Stomach (tissue), 9 donors: ENCODE data around the gene MEAK7. TPM values are rescaled to one million over a fixed set of nuclear protein-coding genes. Genes with fewer than 3 reads are reported as not detected.

Experiments used
- DNase-seq, 2 donors: peaks; one replicate each; pipeline versions ENCODE4 v3.0.0 to v3.0.0-alpha.2; 2013 to 2019
- H3K27ac ChIP-seq, 5 donors: fragments of 200-600 bp in 4 of 5; sonication (generic) in 4 of 5; one replicate each; pipeline ENCODE4 v1.5.1; 2013 to 2019; ENCODE audit warnings: mild to moderate bottlenecking in 1 of 5, moderate library complexity in 1 of 5
- H3K27me3 ChIP-seq, 3 donors: fragments of 200-600 bp; sonication (generic); one replicate each; pipeline ENCODE4 v1.5.1; 2017 to 2019; ENCODE audit warnings: mixed run types in 1 of 3
- H3K36me3 ChIP-seq, 4 donors: fragments of 200-600 bp; sonication (generic); 1 replicate in 3 of 4; 2 replicates in 1 of 4; pipeline ENCODE4 v1.5.1; 2016 to 2019
- H3K4me1 ChIP-seq, 4 donors: fragments of 200-600 bp; sonication (generic); one replicate each; pipeline ENCODE4 v1.5.1; 2016 to 2019
- H3K4me3 ChIP-seq, 4 donors: fragments of 200-600 bp; sonication (generic) in 3 of 4; one replicate each; pipeline ENCODE4 v1.5.1; 2016 to 2019; ENCODE audit warnings: mild to moderate bottlenecking in 1 of 4
- H3K9me3 ChIP-seq, 4 donors: fragments of 200-600 bp; sonication (generic); one replicate each; pipeline ENCODE4 v1.5.1; 2016 to 2019
- CTCF ChIP-seq, 7 experiments: fragments of 450-650 bp in 4 of 7; fragments of 200-600 bp in 3 of 7; sonication (generic) in 3 of 7; IDR thresholded peaks; one replicate each; pipeline ENCODE4 v1.5.1; 2016 to 2019; ENCODE audit warnings: antibody characterized with exemption in 7 of 7, control low read depth in 2 of 7, mild to moderate bottlenecking in 1 of 7
- EP300 ChIP-seq: sonication (generic); formaldehyde crosslinking; IDR thresholded peaks from one replicate; pipeline ENCODE4 v1.6.1; 2017; ENCODE audit warnings: antibody characterized with exemption
- POLR2A ChIP-seq, 4 donors: fragments of 450-650 bp; IDR thresholded peaks; one replicate each; pipeline ENCODE4 v1.6.1; 2016; ENCODE audit warnings: antibody characterized with exemption in 4 of 4, control low read depth in 2 of 4, mild to moderate bottlenecking in 1 of 4, moderate library complexity in 1 of 4
- POLR2AphosphoS5 ChIP-seq, 3 donors: sonication (generic); formaldehyde crosslinking; IDR thresholded peaks; one replicate each; pipeline ENCODE4 v1.6.1; 2016; ENCODE audit warnings: antibody characterized with exemption in 3 of 3
- WGBS, 5 donors: extraction: QIAGEN DNeasy Blood & Tissue Kit in 3 of 5; methylation state at CpG; one replicate each; pipeline versions ENCODE4 v1.1.5 to v1.1.7; 2013 to 2018; 5-methylcytosine and 5-hydroxymethylcytosine counted together
- intact Hi-C: fragments of 100-400 bp; cut with DNase I; formaldehyde crosslinking; loops from one replicate; pipeline ENCODE4 v1.15.1; 2023; ENCODE audit warnings: low total_unique reads
- polyA plus RNA-seq, 3 donors: library from polyadenylated mRNA; stranded (reverse); fragments of 200-250 nt; gene quantifications; one replicate each; pipeline ENCODE4 v1.2.3, GENCODE V29; 2013
- total RNA-seq, 5 donors: library from RNA; depleted of rRNA; stranded (reverse); fragments of >200 nt; gene quantifications; one replicate each; pipeline versions ENCODE4 v1.1.0 to v1.2.3, GENCODE V29; 2014 to 2016
- donor health status: healthy with polysubstance abuse.
- donor health status: Bipolar disorder and iron deficiency.
- donor health status: healthy.

The MEAK7 gene
- total and polyA plus RNA-seq, 8 donors = 3.9 to 21.1 (median 6.9) TPM

DNA sequence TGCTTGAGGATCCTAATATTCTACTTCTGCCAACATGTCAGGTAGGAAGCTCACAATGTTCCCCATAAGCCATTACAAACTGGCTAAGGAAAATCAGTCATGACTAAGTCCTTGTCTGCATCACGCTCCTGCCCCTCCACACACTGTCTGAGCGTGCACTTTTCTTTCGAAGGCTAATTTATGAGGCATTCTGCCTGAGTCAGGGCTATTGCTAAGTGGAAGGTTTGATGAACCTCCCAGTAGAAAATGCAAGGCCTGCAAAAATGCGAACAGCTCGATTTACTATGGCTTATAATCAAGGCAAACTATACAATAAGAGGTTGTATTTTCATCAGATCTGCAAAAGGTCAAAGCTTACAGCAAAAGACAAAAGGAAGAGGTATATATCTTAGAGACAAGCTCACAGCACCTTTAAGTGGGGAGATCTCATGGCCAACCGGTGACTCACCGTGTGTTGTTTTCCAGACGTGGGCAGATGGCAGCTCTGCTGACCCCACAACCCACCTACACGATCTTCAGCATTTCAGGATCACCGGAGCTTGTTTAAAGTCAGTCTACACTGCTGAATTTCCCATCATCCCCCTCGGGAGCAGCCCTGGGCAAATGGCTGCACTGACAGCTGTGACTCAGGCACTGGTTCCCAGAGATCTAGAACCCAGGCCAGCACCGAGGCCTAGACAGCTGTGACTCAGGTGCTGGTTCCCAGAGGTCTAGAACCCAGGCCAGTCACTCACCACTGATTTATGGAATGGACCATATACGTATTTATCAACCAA, 26.1 kb downstream of the MEAK7 start:
- Histone ChIP-seq H3K9me3 (no peaks in the 10 kb centered on the region), H3K36me3 (peaks cover 15 to 58% (median 57%) of the 10 kb centered on the region in 4 donors), H3K4me3 (no peak overlapping the region), H3K27ac (no peak overlapping the region), H3K4me1 (no peaks in the 10 kb centered on the region), H3K27me3 (no peaks in the 10 kb centered on the region)
- TF ChIP-seq EP300 = no peak
- TF ChIP-seq CTCF (IDR thresholded peaks at IDR 0.05) = no peak
- TF ChIP-seq POLR2A (IDR thresholded peaks at IDR 0.05) = no peak
- no peak for TF ChIP-seq POLR2AphosphoS5 (IDR thresholded peaks at IDR 0.05)
- peak in 1 of 2 donors; percentile 14 for DNase-seq
- intact Hi-C loops = no loop called here
- WGBS, 5 donors = 76 to 88% (median 87%) methylated on average over 13 of the region's 13 CpGs

DNA sequence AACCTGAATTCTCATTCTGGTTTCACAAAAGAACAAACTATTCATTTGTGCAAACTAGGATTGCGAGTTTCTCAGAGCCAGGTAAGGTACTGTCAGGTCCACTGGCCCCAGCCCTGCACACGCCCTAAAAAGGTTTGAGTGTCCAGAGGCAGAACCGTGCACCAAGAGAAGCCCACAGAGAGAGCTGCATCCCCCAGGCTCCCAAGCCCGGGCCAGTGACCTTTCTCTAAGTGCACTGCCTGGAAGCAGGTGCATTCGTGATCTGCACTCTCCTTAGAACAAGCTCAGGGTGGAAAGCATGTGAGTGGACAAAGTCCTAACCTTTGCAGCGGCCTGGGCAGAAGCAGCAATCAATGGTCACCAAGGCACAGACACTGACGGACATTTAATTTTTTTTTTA, 26.8 kb downstream of the MEAK7 start:
- Histone ChIP-seq H3K4me3 (no peak overlapping the region), H3K36me3 (peaks cover 9 to 51% (median 50%) of the 10 kb centered on the region in 4 donors), H3K9me3 (no peaks in the 10 kb centered on the region), H3K4me1 (no peaks in the 10 kb centered on the region), H3K27ac (no peak overlapping the region), H3K27me3 (no peaks in the 10 kb centered on the region)
- peak in 1 of 2 donors; percentile 17 for DNase-seq
- 72 to 80% (median 74%) methylated on average over 7 of the region's 7 CpGs for WGBS, 5 donors
- intact Hi-C loops = no loop called here
- no peak for TF ChIP-seq POLR2AphosphoS5 (IDR thresholded peaks at IDR 0.05)
- TF ChIP-seq EP300 = no peak
- TF ChIP-seq CTCF (IDR thresholded peaks at IDR 0.05) = no peak

- Histone ChIP-seq H3K4me1 (no peaks in the 10 kb centered on the region), H3K4me3 (no peak overlapping the region), H3K27me3 (no peaks in the 10 kb centered on the region), H3K9me3 (no peaks in the 10 kb centered on the region), H3K36me3 (peaks cover 9 to 38% (median 38%) of the 10 kb centered on the region in 4 donors), H3K27ac (no peak overlapping the region)
- intact Hi-C loops = no loop called here
- TF ChIP-seq POLR2AphosphoS5 (IDR thresholded peaks at IDR 0.05) (no peak), EP300 (no peak), POLR2A (IDR thresholded peaks at IDR 0.05) (no peak), CTCF (IDR thresholded peaks at IDR 0.05) (no peak)
- no peak for DNase-seq
- WGBS, 5 donors = 95 to 97% (median 96%) methylated on average over 8 of the region's 8 CpGs
Observed at GRCh38 chr16:84476401-84476800, 28.1 kb downstream of the MEAK7 start.

GRCh38 chr16:84475643-84476240, 28.7 kb downstream of the MEAK7 start:
- Histone ChIP-seq H3K9me3 (no peaks in the 10 kb centered on the region), H3K4me3 (no peak overlapping the region), H3K27me3 (no peaks in the 10 kb centered on the region), H3K36me3 (peaks cover 9 to 32% (median 31%) of the 10 kb centered on the region in 4 donors), H3K4me1 (no peaks in the 10 kb centered on the region), H3K27ac (no peak overlapping the region)
- peak in 1 of 2 donors; percentile 49 for DNase-seq
- no peak for TF ChIP-seq EP300
- TF ChIP-seq POLR2A (IDR thresholded peaks at IDR 0.05) = no peak
- TF ChIP-seq POLR2AphosphoS5 (IDR thresholded peaks at IDR 0.05) = no peak
- TF ChIP-seq CTCF (IDR thresholded peaks at IDR 0.05) = no peak
- intact Hi-C loops = no loop called here
- WGBS, 5 donors = 39 to 73% (median 62%) methylated on average over 8 of the region's 8 CpGs
